IgD-negative memory B cell (primary cell): ENCODE data around the gene HECTD1. TPM values are rescaled to one million over a fixed set of nuclear protein-coding genes. Genes with fewer than 3 reads are reported as not detected.
"Not testable (repeated sequence)": the region's sequence is repeated elsewhere in the genome, so short reads cannot be mapped to it uniquely, and the experiment has no call there.

Experiments
- H3K27ac Mint-ChIP-seq, 3 donors: one replicate each; pipeline ENCODE4 v1.8.0; 2020 to 2022; ENCODE audit warnings: mild to moderate bottlenecking in 3 of 3, mixed read lengths in 3 of 3, moderate library complexity in 1 of 3
- H3K27me3 Mint-ChIP-seq: one replicate; pipeline ENCODE4 v1.8.0; 2021; ENCODE audit warnings: mixed read lengths
- H3K36me3 Mint-ChIP-seq: one replicate; pipeline ENCODE4 v1.8.0; 2020; ENCODE audit warnings: mild to moderate bottlenecking, mixed read lengths
- H3K4me1 Mint-ChIP-seq, 3 donors: one replicate each; pipeline ENCODE4 v1.8.0; 2020 to 2022; ENCODE audit warnings: mixed read lengths in 3 of 3, mild to moderate bottlenecking in 1 of 3
- H3K4me3 Mint-ChIP-seq, 4 donors: one replicate each; pipeline ENCODE4 v1.8.0; 2020 to 2022; ENCODE audit warnings: mild to moderate bottlenecking in 4 of 4, mixed read lengths in 4 of 4, moderate library complexity in 3 of 4
- H3K9me3 Mint-ChIP-seq, 3 donors: one replicate each; pipeline ENCODE4 v1.8.0; 2020 to 2021; ENCODE audit warnings: mixed read lengths in 3 of 3, mild to moderate bottlenecking in 1 of 3
- polyA plus RNA-seq: library from polyadenylated mRNA; unstranded; fragments of 300-500 nt; fragmentation: Illumina TruSeq; gene quantifications from one replicate; pipeline ENCODE4 v1.2.3, GENCODE V29; 2021

HECTD1 gene
- polyA plus RNA-seq, 1 donor from 2014 or later = 30.9 TPM

GRCh38 chr14:31057035-31057434 is 150.6 kb downstream of the HECTD1 start:
- Mint-ChIP-seq H3K9me3 (peaks cover 0 to 2% (median 0%) of the 10 kb centered on the region in 3 donors), H3K4me3 (no peak overlapping the region), H3K4me1 (peaks cover 6 to 16% (median 11%) of the 10 kb centered on the region in 3 donors), H3K36me3 (peaks cover 11% of the 10 kb centered on the region), H3K27me3 (no peaks in the 10 kb centered on the region), H3K27ac (no peak overlapping the region)

GRCh38 chr14:31052905-31053586 is 154.5 kb downstream of the HECTD1 start:
- not testable (repeated sequence) for H3K4me3 Mint-ChIP-seq, H3K9me3 Mint-ChIP-seq, H3K27ac Mint-ChIP-seq, H3K4me1 Mint-ChIP-seq, H3K36me3 Mint-ChIP-seq, H3K27me3 Mint-ChIP-seq

GRCh38 chr14:31051511-31051910 is 156.1 kb downstream of the HECTD1 start:
- Mint-ChIP-seq H3K27me3 (no peaks in the 10 kb centered on the region), H3K4me1 (peaks cover 4 to 10% (median 5%) of the 10 kb centered on the region in 3 donors), H3K27ac (no peak overlapping the region), H3K9me3 (peaks cover 0 to 1% (median 0%) of the 10 kb centered on the region in 3 donors), H3K4me3 (no peak overlapping the region), H3K36me3 (peaks cover 3% of the 10 kb centered on the region)

- H3K9me3 Mint-ChIP-seq = peaks cover 0 to 1% (median 0%) of the 10 kb centered on the region in 3 donors
- no peaks in the 10 kb centered on the region for H3K27me3 Mint-ChIP-seq
- peak overlapping the region in 1 of 3 donors; percentile 39 for H3K27ac Mint-ChIP-seq
- H3K4me3 Mint-ChIP-seq = no peak overlapping the region
- H3K36me3 Mint-ChIP-seq = peaks cover 3% of the 10 kb centered on the region
- H3K4me1 Mint-ChIP-seq = peaks cover 4 to 10% (median 6%) of the 10 kb centered on the region in 3 donors
Measured at GRCh38 chr14:31051023-31051422, 156.6 kb downstream of the HECTD1 start.

Other genes with a start within 250 kb of the HECTD1 start
- gene AP4S1, start 182.1 kb downstream of the HECTD1 start, polyA plus RNA-seq = 9.7 TPM
- gene STRN3, start 181.4 kb downstream of the HECTD1 start, polyA plus RNA-seq = 4.9 TPM
- gene HEATR5A, start 212.8 kb upstream of the HECTD1 start, polyA plus RNA-seq = 10.2 TPM
- gene DTD2, start 249.7 kb upstream of the HECTD1 start, polyA plus RNA-seq = 22.1 TPM